Stimulated activated naive CD8-positive, alpha-beta T cell treated with anti-CD3 and anti-CD28 coated beads, Interleukin-15, Interleukin-2, amounts not matched to agents 100 ng/mL and 50 ng/mL, for 24 hours (primary cell): ENCODE results near the gene DPAGT1.
"Not testable (repeated sequence)": the region's sequence is repeated elsewhere in the genome, so short reads cannot be mapped to it uniquely, and the experiment has no call there.

Experiments used
- H3K27ac Mint-ChIP-seq: one replicate; pipeline ENCODE4 v1.8.0; 2021; ENCODE audit warnings: mild to moderate bottlenecking, mixed read lengths
- H3K27me3 Mint-ChIP-seq: one replicate; pipeline ENCODE4 v1.8.0; 2021; ENCODE audit warnings: mixed read lengths
- H3K36me3 Mint-ChIP-seq: one replicate; pipeline ENCODE4 v1.8.0; 2021; ENCODE audit warnings: low read depth, mixed read lengths
- H3K4me1 Mint-ChIP-seq: one replicate; pipeline ENCODE4 v1.8.0; 2021; ENCODE audit warnings: low read depth, mixed read lengths
- H3K4me3 Mint-ChIP-seq: one replicate; pipeline ENCODE4 v1.8.0; 2021; ENCODE audit warnings: mild to moderate bottlenecking, mixed read lengths
- H3K9me3 Mint-ChIP-seq: one replicate; pipeline ENCODE4 v1.8.0; 2021; ENCODE audit warnings: mixed read lengths

DPAGT1 gene

DNA sequence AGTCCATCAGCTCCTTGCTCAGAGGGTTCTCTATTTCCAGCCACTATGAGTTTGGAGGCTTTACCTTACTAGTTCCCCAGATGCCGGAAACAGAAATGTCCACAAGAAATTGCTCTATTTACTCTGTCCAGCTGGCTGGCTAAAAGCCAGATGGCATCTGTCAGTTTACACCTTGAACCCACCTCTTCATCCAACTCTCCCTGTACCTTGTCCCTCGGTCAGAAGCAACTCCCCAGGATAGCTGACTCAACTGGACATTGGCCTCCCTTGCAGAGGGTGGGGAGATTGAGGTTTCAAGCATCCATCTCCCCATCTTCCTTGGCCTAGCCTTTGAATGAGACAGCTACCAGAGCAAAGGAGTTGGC lies 7.2 kb upstream of the DPAGT1 start:
- peak overlapping the region; percentile 83 for H3K27ac Mint-ChIP-seq
- H3K4me1 Mint-ChIP-seq, result peaks cover 40% of the 10 kb centered on the region
- no peaks in the 10 kb centered on the region for H3K27me3 Mint-ChIP-seq
- H3K36me3 Mint-ChIP-seq, result peaks cover 32% of the 10 kb centered on the region
- no peaks in the 10 kb centered on the region for H3K9me3 Mint-ChIP-seq
- H3K4me3 Mint-ChIP-seq, result peak overlapping the region; percentile 93

DNA sequence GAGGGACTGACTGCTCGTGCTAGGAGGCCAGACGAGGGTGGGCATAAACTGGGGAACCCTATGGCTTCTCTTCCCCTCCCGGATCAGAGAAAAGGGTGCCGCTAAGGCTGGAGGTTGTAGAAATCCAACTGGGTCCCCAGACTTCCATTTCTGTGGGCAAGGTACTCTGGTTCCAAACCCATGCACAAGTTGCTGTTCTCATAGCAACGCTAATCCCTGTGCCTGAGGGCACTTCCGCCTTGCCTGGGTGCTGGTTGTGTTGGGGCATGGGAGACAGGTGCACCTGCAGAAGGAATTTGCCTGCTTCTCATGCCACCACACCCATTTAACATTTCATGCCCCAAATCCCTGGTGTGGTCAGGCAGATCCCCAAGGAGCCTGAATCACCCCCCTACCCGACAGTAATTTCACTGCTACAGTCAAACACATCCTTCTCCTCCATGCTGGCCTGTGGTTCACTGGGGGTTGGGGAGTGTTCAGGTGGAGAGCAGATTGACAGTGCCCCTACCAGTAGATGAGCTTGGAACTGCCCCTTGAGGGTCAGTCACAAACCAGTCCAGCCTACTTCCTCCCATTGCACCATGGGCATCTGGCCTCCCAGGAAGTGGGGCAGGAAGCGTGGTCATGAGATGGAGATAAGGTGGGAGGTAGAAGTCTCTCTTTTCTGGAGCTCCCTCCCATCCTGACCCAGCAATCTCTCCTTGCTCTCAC lies 6.6 kb upstream of the DPAGT1 start:
- Mint-ChIP-seq H3K27me3 (no peaks in the 10 kb centered on the region), H3K36me3 (peaks cover 29% of the 10 kb centered on the region), H3K4me1 (peaks cover 43% of the 10 kb centered on the region), H3K27ac (peak overlapping the region; percentile 83), H3K4me3 (peak overlapping the region; percentile 93), H3K9me3 (no peaks in the 10 kb centered on the region)

DNA sequence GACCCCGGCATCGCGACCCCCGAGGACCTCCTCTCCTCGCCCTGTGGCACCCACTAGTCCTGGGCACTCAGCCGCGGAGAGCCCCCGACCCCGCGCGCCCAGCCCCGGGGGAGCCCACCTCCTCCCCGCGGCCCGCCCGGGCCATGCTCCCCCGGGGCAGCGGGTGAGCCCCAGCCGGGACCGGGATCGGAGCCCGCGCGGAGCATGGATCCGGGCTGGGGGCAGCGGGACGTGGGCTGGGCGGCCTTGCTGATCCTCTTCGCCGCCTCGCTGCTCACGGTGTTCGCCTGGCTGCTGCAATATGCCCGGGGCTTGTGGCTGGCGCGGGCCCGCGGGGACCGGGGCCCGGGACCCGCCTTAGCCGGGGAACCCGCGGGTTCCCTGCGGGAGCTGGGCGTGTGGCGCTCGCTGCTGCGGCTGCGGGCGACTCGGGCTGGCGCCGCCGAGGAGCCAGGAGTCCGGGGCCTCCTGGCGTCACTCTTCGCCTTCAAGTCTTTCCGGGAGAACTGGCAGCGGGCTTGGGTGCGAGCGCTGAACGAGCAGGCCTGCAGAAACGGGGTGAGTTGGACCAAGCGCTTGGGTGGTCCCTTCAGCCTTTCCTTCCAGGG lies 6.0 kb upstream of the DPAGT1 start:
- Mint-ChIP-seq H3K9me3 (no peaks in the 10 kb centered on the region), H3K4me3 (peak overlapping the region; percentile 93), H3K4me1 (peaks cover 46% of the 10 kb centered on the region)

DNA sequence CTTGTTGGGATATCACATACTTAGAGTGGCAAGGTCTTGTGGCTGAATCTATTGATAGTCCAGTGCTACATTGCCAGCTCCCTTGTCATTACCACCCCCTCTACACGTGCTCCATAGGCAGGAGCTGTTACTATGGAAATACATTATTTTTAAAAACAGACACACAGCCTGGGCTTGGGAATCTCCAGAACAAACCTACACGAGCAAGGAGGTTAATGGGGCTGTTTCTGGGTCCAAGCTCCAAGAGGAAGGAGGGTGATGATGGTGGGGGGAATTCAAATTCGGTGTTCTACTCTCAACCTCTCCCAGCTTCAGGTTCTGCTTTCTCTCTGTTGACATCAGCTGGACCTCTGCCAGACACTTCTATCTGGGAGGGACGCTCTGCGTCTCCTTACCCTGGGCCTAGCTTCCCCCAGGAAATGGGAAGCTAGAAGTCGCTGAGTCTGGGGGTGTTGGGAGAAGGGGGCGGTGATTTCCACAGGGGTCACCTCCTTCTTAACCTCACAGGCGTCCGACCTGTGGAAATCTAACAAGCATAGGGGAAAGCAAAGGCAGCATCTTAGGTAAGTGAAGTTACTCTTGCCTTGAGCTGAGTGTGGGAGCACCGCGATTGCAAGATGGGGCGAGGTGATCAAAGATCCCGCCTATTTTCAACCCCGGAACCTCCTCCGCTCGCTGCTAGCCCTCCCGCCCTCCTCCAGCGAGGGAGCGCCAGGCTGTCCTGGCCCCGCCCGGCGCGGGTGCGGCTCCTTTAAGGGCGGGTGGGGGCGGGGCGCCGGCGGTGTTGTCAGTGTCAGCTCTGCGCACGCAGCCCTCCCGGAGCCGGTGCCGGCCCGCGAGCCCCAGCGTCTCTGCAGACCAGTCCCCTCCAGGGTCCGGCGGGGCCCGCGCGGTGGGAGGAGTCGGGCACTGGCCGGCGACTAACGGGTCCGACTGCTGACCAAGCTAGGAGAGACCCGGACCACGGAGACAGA lies 5.2 kb upstream of the DPAGT1 start, which contains the start of gene C2CD2L:
Gene C2CD2L, plus strand, starts transcription at position 781 of the 974 bp plus-strand sequence. CDS start 398 bp downstream, outside the sequence.
- Mint-ChIP-seq H3K27me3 (no peaks in the 10 kb centered on the region), H3K27ac (peak within 1 kb of the TSS; percentile 86), H3K36me3 (peaks cover 20% of the 10 kb centered on the region), H3K9me3 (no peaks in the 10 kb centered on the region), H3K4me3 (peak within 1 kb of the TSS; percentile 93), H3K4me1 (peaks cover 50% of the 10 kb centered on the region)

More for the DNA sequence above, 6.0 kb upstream of the DPAGT1 start:
- H3K27me3 Mint-ChIP-seq, result no peaks in the 10 kb centered on the region
- H3K36me3 Mint-ChIP-seq, result peaks cover 23% of the 10 kb centered on the region
- peak overlapping the region; percentile 83 for H3K27ac Mint-ChIP-seq

DNA sequence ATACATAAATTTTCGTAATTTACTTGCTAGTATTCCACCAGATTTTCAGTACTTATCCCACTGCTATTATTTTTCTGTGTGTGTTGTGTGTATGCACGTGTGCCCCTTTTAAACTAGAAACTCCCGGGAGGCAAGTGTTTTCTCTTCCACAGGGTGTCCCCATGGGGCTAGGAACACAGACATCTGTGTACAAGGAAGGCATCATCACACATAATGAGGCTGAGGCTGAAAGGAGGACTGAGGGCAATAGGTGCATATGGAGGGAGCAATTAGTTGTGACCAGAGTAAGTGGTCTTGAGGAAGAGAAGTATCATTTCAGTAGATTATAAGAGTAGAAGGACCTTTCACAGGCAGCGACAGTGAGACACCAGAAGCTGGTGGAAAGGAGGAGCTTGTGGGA lies 2.1 kb upstream of the DPAGT1 start:
- peaks cover 52% of the 10 kb centered on the region for H3K4me1 Mint-ChIP-seq
- peaks cover 19% of the 10 kb centered on the region for H3K36me3 Mint-ChIP-seq
- no peaks in the 10 kb centered on the region for H3K9me3 Mint-ChIP-seq
- no peaks in the 10 kb centered on the region for H3K27me3 Mint-ChIP-seq
- peak overlapping the region; percentile 88 for H3K4me3 Mint-ChIP-seq
- H3K27ac Mint-ChIP-seq, result peak overlapping the region; percentile 38

DNA sequence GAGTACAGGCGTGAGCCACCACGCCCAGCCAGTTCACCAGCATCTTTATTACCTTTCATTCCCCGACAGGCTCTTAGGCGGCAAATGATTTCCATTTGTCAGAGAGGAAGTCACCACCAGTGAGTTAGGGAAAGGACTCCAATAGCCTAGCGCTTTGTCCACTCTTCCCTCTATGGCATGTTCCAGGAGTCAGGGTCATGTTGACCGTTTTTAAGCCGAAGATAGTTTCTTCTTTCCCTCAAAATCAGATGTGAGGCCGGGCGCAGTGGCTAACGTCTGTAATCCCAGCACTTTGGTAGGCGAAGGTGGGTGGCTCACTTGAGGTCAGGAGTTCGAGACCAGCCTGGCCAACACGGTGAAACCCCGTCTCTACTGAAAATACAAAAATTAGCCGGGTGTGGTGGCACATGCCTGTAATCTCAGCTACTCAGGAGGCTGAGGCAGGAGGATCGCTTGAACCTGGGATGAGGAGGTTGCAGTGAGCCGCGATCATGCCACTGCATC lies 1.6 kb upstream of the DPAGT1 start:
- not testable (repeated sequence) for H3K27me3 Mint-ChIP-seq, H3K9me3 Mint-ChIP-seq
- H3K36me3 Mint-ChIP-seq, result peaks cover 21% of the 10 kb centered on the region
- peaks cover 49% of the 10 kb centered on the region for H3K4me1 Mint-ChIP-seq
- H3K27ac Mint-ChIP-seq, result peak overlapping the region; percentile 96
- peak overlapping the region; percentile 88 for H3K4me3 Mint-ChIP-seq

DNA sequence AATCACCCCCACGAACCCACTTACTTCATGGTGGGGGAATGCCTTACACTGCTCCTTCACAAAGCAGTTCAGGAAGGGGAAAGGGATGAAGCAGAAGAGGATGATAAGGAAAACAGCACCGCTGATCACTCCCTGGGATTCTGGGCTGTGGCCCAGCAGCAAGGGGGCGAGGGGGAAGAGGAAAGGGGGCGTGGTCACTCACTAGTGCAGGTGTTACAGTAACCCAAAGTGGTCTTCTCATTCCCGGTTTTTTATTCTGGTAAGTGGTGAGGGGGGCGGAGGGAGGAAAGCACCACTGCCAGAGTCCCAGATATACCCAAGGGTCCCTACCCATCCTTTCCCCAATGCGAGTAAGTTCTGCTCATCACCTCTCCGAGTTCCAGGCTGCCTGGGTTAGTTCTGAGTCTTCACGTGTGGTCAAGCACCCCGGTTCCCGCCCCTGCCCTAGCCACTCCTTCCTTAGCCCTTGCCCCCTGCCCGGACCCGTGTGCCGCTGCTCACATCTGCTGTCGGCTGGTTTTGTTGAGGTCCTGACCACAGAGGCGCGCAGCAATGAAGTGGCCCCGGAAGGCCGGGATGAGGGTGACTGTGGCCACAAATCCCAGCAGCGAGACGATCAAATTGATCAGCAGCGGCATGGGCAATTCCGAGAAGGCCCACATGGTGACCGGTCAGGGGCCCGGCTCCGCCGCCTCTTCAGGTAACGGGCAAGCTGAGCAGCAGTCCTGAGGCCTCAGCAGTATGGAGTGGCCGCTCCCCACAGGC lies 477 bp downstream of the DPAGT1 start:
- no peaks in the 10 kb centered on the region for H3K27me3 Mint-ChIP-seq
- peak overlapping the region; percentile 88 for H3K4me3 Mint-ChIP-seq
- peaks cover 42% of the 10 kb centered on the region for H3K4me1 Mint-ChIP-seq
- H3K9me3 Mint-ChIP-seq, result no peaks in the 10 kb centered on the region
- H3K27ac Mint-ChIP-seq, result peak overlapping the region; percentile 96
- peaks cover 39% of the 10 kb centered on the region for H3K36me3 Mint-ChIP-seq

DNA sequence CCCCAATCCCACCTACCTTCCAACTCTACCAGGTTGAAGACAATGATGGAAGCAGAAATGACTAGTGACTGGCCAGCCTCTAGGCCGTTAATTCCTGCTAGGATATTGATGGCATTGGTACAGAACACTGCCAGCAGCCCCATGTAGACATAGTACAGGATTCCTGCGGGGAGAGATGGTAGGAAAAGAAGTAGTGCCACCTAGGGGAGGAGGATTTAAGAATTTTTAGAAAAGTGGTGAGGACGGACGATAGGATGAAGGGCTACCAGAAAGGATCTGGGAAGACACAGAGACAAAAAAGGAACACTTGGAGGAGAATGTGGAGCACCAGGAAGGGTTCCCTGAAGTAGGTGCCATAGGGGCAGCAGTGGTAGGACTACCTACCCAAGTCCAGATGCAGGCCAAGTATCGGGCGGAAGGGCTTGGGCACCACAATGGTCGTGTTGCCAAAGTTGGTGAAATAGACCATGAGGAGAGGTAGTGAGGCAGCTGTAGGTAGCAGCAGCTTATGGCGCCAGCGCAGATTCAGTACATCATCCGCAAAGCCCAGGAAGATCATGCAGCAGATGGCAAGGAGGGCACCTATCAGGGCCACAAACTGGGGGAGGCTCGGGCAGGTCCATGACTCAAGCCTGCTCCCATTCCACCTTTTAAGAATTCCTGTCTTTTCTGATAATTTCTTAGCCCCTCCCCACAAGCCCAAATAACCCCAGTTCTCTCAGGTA lies 1.2 kb downstream of the DPAGT1 start:
- Mint-ChIP-seq H3K4me1 (peaks cover 46% of the 10 kb centered on the region), H3K4me3 (peak overlapping the region; percentile 88), H3K36me3 (peaks cover 40% of the 10 kb centered on the region), H3K27me3 (no peaks in the 10 kb centered on the region), H3K9me3 (no peaks in the 10 kb centered on the region), H3K27ac (peak overlapping the region; percentile 96)

DNA sequence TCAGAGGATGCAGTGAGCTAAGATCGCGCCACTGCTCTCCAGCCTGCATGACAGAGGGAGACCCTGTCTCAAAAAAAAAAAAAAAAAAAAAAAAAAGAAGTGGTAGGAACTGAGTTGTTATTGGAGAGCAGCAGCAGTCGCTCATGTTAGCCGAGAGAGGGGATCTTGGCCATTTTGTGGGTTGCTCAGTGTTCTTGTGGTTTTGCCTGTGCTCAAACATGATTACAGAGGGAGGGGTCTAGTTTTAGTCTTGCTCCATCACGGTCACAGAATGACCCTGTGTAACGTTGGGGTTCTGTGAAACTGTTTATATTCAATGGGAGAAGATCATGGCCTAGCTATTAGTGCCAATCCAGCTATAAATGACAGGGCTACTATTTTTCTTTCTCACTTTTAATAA lies 1.9 kb downstream of the DPAGT1 start:
- H3K27me3 Mint-ChIP-seq, result no peaks in the 10 kb centered on the region
- peaks cover 45% of the 10 kb centered on the region for H3K36me3 Mint-ChIP-seq
- H3K27ac Mint-ChIP-seq, result peak overlapping the region; percentile 46
- no peaks in the 10 kb centered on the region for H3K9me3 Mint-ChIP-seq
- peaks cover 48% of the 10 kb centered on the region for H3K4me1 Mint-ChIP-seq
- peak overlapping the region; percentile 88 for H3K4me3 Mint-ChIP-seq

DNA sequence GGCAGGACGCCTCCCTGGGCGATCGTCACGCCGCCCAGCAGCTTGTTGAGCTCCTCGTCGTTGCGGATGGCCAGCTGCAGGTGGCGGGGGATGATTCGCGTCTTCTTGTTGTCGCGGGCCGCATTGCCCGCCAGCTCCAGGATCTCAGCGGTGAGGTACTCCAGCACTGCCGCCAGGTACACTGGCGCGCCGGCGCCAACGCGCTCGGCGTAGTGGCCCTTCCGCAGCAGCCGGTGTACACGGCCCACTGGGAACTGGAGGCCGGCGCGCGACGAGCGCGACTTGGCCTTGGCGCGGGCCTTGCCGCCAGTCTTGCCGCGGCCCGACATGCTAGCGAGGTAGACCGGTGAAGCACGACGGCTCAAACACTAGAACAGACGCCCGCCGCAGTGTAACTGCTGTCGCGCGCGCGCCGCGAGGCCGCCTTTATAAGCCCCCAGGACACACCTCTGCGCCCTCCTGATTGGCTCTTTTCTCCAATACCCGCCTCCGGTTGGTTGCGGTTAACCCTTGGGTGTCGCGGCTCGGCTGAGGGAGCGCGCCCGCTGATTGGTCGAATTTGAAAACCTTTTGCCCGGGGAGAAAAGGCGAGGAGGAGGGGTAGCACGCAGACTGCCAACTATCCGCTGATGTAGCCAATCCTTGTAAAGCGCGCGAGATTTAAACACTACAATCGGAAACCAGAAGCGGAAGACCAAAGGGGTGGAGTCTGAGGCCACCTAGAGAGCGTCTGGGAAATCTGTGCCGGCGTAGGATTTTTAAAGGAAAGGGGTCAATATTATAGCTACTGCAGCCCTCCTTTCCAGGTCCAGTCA lies 6.4 kb downstream of the DPAGT1 start:
- H3K27ac Mint-ChIP-seq, result peak overlapping the region; percentile 94
- H3K9me3 Mint-ChIP-seq, result no peaks in the 10 kb centered on the region
- no peaks in the 10 kb centered on the region for H3K27me3 Mint-ChIP-seq
- peaks cover 49% of the 10 kb centered on the region for H3K4me1 Mint-ChIP-seq
- peaks cover 64% of the 10 kb centered on the region for H3K36me3 Mint-ChIP-seq
- H3K4me3 Mint-ChIP-seq, result peak overlapping the region; percentile 92

DNA sequence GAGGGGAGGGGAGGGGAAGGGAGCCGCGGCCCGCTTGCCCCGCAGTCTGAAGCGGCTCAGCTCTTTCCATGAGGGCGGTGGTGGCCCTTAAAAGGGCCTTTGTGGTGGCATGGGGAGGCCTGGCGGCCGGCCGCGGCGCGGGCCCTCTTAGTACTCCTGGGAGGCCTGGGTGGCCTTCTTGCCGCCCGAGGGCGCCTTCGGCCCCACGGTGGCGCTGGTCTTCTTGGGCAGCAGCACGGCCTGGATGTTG lies 6.9 kb downstream of the DPAGT1 start:
- Mint-ChIP-seq H3K4me1 (peaks cover 44% of the 10 kb centered on the region), H3K27ac (peak overlapping the region; percentile 94), H3K36me3 (peaks cover 61% of the 10 kb centered on the region), H3K4me3 (peak overlapping the region; percentile 92), H3K27me3 (no peaks in the 10 kb centered on the region), H3K9me3 (no peaks in the 10 kb centered on the region)

DNA sequence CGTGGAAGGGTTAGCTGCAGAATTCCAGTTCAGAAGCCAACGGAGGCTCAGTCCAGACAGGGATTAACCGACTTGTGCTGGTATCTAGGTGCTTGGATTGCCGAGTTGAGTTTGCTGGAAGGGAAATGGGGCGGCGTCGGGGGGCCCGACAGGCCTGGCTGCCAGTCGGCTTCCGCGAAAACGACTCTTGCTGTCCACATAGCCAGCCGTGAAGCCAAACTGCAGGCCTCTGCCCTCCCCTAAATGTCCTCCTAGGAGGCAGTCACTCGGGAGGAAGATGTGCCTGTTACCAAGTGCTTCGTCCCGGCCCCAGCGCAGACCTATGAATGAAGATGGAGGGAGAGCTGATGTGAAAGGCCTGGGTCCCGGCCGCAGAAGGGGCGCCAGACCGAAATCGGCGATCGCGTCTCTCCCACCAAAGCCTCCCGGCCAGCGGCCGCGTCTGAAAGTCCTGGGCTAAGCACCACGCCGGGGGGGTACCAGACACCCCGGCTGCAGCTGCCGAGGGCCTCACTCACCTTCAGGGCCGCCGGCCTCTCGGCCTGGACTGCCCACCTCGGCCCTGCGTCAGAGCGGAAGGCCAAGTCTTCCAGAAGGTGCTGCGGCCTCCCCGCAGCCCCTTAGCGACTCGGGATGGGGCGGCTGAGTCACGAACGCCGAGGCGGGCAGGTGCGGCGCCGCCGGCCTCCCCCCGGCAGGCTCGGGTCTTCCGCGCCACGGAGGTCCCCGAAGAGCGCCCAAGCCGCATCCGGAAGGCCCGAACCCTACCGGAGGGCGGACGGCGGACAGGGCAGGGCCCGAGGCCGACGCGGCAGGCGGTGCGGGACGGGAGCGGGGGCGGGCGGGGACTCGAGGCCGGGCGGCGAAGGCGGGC lies 7.5 kb downstream of the DPAGT1 start:
- H3K4me1 Mint-ChIP-seq, result peaks cover 42% of the 10 kb centered on the region
- H3K27ac Mint-ChIP-seq, result peak overlapping the region; percentile 94
- H3K4me3 Mint-ChIP-seq, result peak overlapping the region; percentile 92
- no peaks in the 10 kb centered on the region for H3K9me3 Mint-ChIP-seq
- no peaks in the 10 kb centered on the region for H3K27me3 Mint-ChIP-seq
- peaks cover 58% of the 10 kb centered on the region for H3K36me3 Mint-ChIP-seq
